GM18507 (cell line): Measurements from ENCODE around the gene STARD10.

Experiments used
- DNase-seq: peaks from one replicate; pipeline ENCODE4 v3.0.0; 2011; ENCODE audit warnings: low read depth; ENCODE audit not compliant: insufficient read length; ENCODE audit errors: extremely low spot score
- FAIRE-seq: peaks from 2 replicates; lab custom pipeline; 2011; peaks lifted over from hg19 to GRCh38; lab: Jason Lieb, UNC

Gene STARD10

DNA sequence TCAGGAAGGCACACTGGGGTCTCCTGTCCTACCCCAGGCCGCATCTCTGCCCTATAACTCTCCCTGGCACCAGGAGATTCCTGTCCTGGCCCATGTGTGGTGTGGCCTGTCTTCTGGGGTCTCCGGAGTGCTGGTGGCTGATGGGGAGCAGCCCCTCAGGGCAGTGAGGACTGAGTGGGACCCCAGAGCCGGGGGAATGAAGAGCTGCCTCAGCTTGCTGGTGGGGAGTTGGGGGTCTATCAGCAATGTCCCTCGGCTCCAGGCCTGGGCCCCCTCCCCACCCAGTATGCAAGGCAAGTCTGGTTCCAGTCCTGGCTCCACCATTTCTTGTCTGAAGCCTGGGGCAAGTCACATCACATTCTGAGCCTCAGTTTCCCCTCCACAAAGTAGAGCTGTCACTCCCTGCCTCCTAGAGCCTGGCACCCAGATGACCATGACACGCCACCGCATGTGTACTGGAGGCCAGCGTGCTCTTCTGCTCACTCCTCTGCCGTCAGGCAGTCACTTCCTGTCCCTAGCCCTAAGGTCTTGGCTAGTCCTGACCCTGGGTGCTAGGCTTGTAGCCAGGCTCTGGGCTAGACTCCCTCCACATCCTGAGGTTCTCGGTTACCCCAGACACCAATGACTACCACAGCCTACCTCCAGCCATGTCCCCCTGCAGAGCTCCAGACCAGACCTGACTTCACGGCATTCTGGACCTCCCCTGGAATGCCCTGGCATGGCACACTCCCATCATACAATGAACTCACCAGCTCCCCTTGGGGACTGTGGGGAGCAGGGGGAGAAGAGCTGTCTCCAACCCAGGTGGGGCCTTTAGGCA is 54.4 kb downstream of the STARD10 start:
- DNase-seq (no peak), FAIRE-seq (no peak)

DNA sequence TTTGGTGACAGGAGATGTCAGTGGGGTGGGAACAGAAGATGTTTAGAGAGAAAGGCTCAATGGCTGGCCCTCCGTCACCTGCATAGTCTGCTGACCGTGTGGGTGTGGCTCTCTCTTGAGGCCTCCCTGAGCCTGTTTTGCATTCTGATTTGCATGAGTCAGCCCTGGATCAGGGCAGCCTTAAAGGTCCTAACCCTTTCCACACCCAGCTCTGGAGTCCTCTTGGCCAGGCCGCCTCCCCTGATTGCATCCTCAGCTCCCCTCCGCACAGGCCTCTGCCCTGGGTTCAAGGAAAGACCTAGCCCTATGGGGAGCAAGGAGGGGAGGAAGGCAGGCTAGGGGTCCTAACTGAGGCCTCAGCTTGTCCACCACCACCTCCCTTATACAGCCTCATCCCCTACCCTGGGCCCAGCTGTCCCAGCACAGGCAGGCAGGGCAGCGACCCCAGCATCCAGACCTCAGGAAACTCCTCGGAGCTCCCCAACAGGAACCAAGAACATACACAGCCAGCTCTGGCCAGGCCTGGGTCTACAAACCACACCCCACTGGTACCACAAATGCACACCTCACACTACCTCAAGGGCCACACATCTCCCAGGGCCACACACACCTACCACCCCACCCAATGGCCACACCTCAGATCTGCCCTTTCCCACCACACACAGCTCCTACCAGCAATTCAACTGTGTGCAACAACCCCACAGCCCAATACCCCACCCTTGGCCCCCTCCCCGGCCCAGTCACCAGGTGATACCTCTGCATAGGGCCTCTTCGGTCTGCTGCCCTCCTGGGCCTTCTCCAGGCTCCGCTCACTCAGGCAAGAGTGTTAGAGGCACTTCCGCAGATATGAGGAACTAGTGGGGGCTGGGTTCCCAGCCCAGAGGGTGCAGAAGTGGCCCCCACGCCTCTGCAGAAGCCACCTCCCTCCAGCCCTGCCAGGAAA is 55.4 kb downstream of the STARD10 start:
- no peak for DNase-seq
- peak; percentile 88 for FAIRE-seq

DNA sequence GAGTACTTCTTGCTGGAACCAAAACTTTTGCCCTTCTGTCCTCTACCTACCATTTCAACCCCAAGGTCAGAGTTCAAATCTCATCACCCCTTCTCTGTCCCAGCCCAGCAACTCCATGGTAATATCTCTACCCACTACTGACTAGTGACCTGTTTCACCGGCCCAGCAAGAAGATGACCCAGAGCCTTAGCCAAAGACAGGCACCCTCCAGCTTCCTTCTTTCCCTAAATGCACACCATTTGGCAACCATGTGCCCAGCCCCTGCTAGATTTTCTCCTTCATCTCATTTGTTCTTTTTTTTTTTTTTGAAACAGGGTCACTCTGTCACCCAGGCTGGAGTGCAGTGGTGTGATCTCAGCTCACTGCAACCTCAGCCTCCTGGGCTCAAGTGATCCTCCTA is 56.5 kb downstream of the STARD10 start:
- DNase-seq (no peak), FAIRE-seq (no peak)

DNA sequence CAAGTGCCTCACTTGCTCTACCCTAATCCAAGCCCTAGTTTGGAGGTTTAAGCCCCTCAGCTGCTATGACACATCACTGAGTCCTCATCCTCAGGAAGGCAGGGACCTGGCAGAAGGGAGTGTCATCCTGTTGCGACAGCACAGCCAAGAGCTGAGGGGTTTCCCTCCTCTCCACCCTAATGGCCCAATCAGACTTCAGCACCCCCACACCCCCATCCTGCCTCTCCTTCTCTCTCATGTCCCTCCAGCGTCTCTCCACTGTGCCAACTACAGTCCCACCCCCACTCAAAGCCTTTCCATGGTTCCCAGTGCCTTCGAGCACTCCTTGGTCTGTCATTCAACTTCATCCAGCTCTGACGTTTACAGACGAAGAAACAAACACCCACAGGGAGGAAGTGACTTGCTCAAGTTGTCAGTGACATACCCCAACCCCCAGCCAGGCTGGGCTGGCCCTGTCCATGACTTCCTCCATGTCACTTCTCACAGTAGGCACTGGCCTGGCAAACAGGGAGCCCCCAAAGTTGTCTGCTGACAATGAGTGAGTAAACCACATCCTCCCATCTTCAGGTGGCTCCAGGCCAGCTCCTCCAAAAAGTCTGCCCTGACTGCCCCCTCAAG is 57.3 kb downstream of the STARD10 start:
- peak; percentile 42 for FAIRE-seq

DNA sequence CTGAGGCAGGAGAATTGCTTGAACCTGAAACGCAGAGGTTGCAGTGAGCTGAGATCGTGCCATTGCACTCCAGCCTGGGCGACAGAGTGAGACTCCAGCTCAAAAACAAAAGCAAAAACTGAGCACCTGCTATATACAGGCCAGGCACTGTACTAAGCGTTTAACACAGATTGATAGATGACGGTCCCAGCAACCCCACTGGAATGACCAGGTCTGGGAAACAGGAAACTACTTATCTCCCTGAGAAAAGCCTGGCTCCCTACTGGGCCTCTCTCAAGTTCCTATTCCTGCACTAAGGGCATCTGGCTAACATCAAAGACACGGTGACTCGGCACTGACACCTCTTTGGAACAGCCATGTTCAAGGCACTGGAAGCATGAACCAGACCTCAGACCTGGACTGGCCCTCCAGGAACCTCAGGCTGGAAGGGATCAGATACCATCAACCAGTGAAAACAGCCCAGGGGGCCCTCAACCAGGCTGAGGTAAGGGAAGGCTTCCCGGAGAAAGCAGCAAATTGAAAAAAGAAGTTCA is 58.3 kb downstream of the STARD10 start:
- FAIRE-seq (no peak), DNase-seq (no peak)

More for the DNA sequence above, 57.3 kb downstream of the STARD10 start:
- DNase-seq = no peak

DNA sequence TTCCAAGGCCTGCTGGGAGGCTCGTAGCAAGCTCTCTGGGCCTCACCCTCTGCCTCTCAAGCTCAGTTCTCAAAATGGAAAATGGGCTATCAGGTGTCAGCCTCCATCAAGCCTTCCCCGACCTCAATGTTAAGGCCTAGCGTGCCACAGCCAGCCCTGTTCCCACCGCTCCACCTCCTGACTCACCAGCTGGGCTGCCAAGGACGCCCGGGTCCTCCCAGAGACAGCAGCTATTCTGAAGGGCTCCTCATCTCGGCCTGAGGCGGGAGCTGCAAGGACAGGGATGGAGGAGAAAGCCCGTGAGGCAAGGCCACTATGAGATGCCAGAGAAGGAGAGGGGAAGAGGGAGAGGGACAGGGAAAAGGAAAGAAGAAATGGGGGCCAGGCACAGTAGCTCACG is 61.5 kb downstream of the STARD10 start:
- no peak for FAIRE-seq
- no peak for DNase-seq

DNA sequence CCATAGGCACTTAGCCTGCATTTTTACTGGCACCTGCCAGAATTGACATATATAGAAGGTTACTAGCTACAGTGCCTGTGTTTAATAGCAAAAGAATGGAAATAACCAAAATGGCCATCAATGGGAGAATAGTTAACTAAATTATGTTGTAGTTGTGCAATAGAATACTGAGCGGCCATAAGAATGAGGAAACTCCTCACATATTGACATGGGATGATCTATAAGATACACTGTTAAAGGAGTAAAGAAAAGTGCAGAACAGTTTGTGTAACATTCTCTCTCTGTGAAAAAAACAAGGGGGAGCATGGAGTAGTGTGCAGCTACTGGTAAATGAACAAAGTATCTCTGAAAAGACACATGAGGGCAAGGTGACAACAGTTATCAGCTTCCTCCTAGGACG is 63.1 kb downstream of the STARD10 start:
- no peak for FAIRE-seq
- DNase-seq = no peak

DNA sequence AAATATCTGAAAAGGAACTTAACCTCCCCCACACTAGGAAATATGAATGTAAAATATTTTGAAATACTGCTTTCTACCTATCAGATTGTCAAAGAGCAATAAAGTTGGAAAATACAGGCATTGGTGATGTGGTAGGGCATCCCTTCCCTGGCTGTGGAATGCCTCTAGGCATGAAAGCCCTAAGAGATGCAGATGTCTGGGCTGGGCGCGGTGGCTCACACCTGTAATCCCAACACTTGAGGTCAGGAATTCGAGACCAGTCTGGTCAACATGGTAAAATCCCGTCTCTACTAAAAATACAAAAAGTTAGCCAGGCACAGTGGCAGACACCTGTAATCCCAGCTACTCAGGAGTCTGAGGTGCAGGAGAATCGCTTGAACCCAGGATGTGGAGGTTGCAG is 63.6 kb downstream of the STARD10 start:
- DNase-seq = no peak
- FAIRE-seq = no peak

DNA sequence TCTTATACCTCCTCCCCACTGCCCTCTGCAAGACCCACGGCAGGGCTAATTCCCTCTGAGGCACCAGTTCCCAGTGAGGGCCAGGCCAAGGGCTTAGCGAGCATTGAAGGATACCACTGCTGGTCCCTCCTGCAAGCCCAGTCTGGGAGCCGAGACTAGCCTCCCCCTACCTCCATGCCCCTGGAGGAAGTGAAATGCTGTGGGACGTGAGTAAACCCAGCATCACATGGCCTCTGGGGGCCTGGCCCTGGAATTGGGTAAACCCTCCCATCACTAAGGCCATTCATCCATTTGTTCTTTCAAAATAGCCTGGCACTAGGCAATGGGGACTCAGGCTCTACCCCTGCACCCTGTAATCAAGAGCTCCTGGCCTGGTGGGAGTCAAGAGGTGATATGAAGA is 66.3 kb downstream of the STARD10 start:
- no peak for FAIRE-seq
- no peak for DNase-seq

DNA sequence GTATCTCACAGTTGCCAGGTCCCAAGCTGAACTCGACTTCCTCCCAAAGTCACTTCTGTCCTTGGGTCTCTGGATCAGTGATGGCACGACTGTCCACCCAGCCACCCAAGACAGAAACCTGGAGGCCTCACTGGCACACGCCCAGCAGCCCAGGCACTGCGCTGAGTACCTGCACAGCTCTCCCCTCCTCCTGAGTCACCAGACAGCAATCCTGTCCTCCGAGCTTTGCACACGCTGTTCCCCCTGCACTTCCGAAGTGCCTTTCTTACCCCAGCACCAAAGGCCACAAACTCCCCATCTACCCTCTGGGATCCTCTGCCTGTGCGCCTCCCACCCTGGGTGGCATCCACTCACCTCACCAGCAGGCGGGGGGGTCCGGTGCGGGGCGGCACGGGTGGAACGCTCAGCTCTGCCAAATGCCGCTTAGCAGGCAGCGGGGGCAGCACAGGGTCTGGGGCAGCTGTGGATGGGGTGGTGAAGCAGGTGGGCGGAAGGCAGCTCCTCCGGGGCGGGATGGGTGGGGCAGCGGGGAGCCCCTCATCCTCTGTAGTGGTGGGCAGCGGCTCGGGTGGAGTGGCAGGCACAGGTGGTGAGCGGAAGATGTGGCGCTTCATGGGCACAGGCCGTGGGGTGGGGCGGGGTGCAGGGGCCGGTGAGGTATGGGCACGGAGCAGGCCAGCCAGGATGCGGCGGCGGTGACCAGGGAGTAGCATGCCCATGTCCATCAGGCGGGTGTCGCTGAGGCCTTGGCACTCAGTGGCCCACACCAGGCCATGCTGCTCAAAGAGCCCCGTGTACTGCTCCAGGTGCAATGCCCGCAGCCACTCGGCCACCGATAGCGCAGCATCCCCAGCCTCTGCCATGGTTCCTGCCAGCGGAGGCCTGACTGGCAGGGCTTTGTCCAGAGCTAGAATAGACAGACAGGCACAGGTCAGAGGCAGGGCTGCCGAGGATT is 67.3 kb downstream of the STARD10 start:
- FAIRE-seq (no peak), DNase-seq (no peak)

DNA sequence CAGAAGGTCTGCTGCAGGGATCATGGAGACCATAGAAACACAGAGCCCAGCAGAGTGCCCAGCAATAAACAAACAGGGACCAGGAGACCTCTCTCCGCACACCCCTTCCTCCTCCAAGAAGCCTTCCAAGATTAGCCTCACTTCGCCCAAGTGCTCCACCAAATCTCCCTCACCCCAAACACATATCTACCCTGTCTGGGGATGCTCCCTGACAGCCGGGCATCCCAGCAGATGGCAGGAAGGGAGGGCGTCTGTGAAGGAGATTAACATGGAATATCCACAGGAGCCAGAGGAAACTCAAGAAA is 68.2 kb downstream of the STARD10 start:
- FAIRE-seq = no peak

DNA sequence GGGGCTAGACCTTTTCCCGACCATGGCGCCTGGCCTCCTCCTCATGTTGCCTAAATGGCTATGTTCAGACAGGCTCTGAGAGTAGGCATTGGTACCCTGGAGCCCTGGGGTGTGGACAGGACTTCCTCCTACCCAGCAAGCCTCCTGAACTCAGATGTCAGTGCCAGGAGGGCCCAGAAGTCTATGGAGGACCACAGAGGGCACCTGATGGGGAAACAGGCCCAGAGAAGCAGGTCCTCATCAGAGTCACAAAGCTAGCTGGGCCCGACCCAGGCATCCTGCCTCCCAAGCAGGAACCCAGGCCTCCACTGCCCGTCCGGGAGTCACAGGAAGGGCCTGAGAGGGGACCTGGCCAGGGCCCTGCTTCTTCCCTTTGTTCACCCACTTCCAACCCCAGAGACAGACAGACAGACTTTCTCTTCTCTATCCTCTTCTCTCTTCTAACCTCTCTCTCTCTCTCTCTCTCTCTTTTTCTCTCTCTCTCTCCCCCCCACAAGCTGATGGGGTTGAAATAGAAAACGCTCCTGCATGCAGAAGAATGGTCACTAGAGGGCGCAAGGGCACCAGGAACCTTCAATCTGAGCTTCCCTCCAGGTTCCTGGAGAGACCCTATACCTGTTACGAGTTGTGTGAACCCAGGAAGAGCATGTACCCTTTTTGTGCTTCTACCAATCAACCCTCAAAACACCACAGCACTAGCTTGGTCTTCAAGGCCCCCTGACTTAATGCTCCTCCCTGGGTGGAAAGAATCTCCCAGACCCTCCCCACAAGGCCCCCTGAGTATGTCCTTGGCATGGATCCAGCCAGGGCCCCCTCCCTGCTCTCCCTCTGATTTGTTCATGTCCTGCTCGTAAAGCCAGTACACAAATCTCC is 68.8 kb downstream of the STARD10 start:
- FAIRE-seq = peak; percentile 93

More for the DNA sequence above, 68.2 kb downstream of the STARD10 start:
- no peak for DNase-seq

DNA sequence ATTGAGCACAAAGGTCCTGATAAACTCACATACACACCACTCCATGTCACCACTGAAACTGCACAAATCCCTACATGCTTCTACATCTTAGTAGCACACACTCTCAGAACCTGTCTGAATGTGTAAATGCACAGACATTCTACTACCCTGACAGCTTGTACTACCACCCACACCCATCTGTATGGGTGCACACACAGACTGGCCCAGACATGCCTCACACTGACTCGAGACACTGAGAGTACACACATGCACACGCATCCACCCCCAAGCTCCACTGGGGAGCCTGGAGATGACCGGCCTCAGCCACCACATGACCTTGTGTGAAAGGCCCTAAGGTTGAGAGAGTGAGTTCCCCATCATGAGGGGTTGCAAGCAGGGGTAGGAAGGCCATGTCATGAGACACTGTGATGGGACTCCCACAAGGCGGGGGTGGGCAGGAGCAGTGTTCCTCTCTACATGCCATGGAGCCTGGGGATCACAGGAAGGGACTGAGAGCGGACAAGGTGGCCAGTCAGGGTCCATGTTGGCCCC is 69.8 kb downstream of the STARD10 start:
- FAIRE-seq (no peak), DNase-seq (no peak)

More for the DNA sequence above, 68.8 kb downstream of the STARD10 start:
- DNase-seq = no peak

DNA sequence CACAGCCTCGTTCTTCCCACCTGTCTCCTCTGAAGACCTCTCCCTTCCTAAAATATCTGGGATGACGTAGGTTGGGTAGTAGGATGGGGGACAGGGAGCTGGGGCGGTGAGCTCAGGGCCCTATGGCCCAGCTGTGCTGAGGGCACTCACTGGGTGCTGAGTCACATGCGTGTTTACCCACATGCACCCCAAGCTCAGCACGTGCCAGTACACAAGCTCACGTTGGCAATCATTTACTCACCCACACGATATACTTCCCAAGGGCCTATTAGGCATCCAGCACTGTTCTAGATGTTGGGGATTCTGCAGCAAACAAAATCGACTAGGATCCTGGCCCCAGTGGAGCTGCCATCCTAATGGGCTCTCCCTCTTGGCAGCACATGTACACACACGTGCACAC is 70.3 kb downstream of the STARD10 start:
- DNase-seq (no peak), FAIRE-seq (no peak)

DNA sequence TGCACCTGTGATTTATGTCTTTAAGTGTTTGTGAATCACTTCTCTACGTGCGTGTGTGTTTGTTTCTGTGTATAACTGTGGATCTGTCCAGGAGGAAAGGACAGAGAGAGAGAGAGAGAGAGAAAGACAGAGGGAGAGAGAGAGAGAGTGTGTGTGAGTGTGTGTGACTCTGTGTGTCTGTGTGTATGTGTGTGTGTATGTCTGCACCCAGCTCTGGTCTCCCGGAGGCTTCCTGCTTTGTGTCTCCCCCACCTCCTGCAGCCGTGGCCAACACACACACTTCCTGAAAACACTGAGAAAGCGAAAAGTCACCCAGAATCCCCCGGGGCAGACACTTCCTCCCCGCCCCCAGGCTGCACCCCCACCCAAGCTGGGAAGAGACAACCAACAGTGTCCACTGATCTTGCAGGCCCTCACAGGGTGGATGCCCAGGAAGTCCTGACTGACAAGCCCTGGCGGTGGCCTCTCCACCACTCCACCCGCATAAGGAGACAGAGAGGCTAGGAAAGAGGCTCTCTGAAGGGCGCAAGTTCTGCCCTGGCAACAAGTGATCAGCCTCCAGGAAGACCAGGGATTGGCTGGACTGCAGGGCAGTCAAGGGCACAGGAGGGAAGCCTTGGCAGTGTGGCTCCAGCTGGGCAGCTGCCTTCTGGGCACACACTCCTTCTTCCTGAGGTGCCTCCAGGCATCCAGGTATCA is 71.6 kb downstream of the STARD10 start:
- FAIRE-seq (peak; percentile 88), DNase-seq (peak; percentile 84)

DNA sequence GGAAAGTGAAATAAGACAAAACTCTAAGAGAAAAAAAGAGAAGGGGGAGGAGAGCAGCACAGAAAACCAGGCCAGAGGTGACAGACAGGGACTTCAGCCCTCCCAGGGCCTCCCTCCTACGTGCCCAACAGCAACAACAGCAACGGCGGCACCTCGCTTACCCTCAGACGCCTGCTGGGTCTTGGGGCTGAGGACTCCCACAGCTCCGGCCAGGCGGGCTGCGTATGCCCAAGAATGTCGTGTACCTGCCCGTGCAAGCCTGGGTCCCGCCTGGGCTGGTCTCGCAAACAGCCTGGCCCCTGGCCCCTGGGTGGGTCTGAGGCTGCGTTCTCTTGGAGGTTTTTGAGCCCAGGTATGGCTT is 72.2 kb downstream of the STARD10 start:
- no peak for DNase-seq
- FAIRE-seq = no peak

DNA sequence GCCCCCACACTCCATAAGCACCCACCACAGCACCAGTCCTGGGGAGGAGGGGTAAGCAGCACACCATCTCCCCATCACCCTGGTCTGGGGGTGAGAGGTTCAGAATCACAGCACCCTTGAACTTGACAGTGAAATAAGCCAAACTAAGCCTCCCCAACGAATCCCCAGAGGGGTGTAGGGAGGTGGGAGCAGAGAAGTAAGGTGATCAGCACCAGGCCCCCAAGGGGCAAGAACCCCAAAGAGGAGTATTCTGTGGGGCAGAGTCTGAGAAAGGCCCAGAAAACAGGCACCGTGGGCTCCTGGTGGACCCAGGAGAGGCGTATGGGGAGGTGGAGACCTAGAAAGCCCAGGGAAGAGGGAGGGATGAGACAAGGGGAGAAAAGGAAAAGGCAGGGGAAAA is 72.6 kb downstream of the STARD10 start:
- DNase-seq = no peak
- FAIRE-seq = no peak
